HEK293T (cell line): ENCODE measurements around the gene CAMKMT.

Experiments
- CTCF ChIA-PET: fragments of 350-600 bp; formaldehyde crosslinking; extraction: SDS; loops from one replicate; lab custom pipeline; 2021; ENCODE audit warnings: antibody characterized with exemption, inconsistent platforms; lab: Yijun Ruan, JAX
- POLR2A ChIA-PET: fragments of 350-600 bp; formaldehyde crosslinking; extraction: SDS; loops from one replicate; lab custom pipeline; 2020; ENCODE audit warnings: antibody characterized with exemption, inconsistent platforms; lab: Yijun Ruan, JAX
- DNase-seq: peaks from one replicate; pipeline ENCODE4 v3.0.0; 2012; ENCODE audit warnings: mixed read lengths; ENCODE audit errors: extremely low spot score
- ARNT ChIP-seq: fragments of 450-650 bp; IDR thresholded peaks from 2 replicates; pipeline ENCODE4 v1.6.1; 2017; ENCODE audit warnings: mild to moderate bottlenecking
- BHLHE40 ChIP-seq: fragments of 450-650 bp; IDR thresholded peaks from 2 replicates; pipeline ENCODE4 v1.6.1; 2016; ENCODE audit warnings: mild to moderate bottlenecking, moderate library complexity, borderline replicate concordance
- CTBP1 ChIP-seq: fragments of 450-650 bp; IDR thresholded peaks from 2 replicates; pipeline ENCODE4 v1.6.1; 2016; ENCODE audit warnings: borderline replicate concordance
- ELF4 ChIP-seq: fragments of 450-650 bp; IDR thresholded peaks from 2 replicates; pipeline ENCODE4 v1.6.1; 2017; ENCODE audit warnings: antibody characterized with exemption
- FOXA1 ChIP-seq: fragments of 450-650 bp; IDR thresholded peaks from 2 replicates; pipeline ENCODE4 v1.6.1; 2016; ENCODE audit warnings: mild to moderate bottlenecking
- FOXK2 ChIP-seq: fragments of 450-650 bp; IDR thresholded peaks from 2 replicates; pipeline ENCODE4 v1.6.1; 2016; ENCODE audit warnings: mild to moderate bottlenecking
- FOXM1 ChIP-seq: fragments of 450-650 bp; IDR thresholded peaks from 2 replicates; pipeline ENCODE4 v1.6.1; 2017; ENCODE audit warnings: mild to moderate bottlenecking, borderline replicate concordance
- HDGF ChIP-seq: fragments of 450-650 bp; IDR thresholded peaks from 2 replicates; pipeline ENCODE4 v1.6.1; 2017; ENCODE audit warnings: antibody characterized with exemption, borderline replicate concordance
- L3MBTL2 ChIP-seq: fragments of 450-650 bp; conservative IDR thresholded peaks from 2 replicates; pipeline ENCODE4 v1.6.1; 2016; ENCODE audit warnings: mild to moderate bottlenecking
- LEF1 ChIP-seq: fragments of 450-650 bp; IDR thresholded peaks from 2 replicates; pipeline ENCODE4 v1.6.1; 2017; ENCODE audit warnings: mild to moderate bottlenecking, borderline replicate concordance
- NFRKB ChIP-seq: fragments of 450-650 bp; IDR thresholded peaks from 2 replicates; pipeline ENCODE4 v1.6.1; 2016; ENCODE audit warnings: mild to moderate bottlenecking, moderate library complexity
- PKNOX1 ChIP-seq: fragments of 450-650 bp; IDR thresholded peaks from 2 replicates; pipeline ENCODE4 v1.6.1; 2016
- SP1 ChIP-seq: fragments of 450-650 bp; IDR thresholded peaks from 2 replicates; pipeline ENCODE4 v1.6.1; 2017
- SUZ12 ChIP-seq: fragments of 450-650 bp; IDR thresholded peaks from 2 replicates; pipeline ENCODE4 v1.6.1; 2016; ENCODE audit warnings: mild to moderate bottlenecking
- TARDBP ChIP-seq: fragments of 450-650 bp; IDR thresholded peaks from 2 replicates; pipeline ENCODE4 v1.6.1; 2016
- ZNF384 ChIP-seq: fragments of 450-650 bp; IDR thresholded peaks from 2 replicates; pipeline ENCODE4 v1.6.1; 2016

Gene CAMKMT

GRCh38 chr2:44325897-44326296, 35.9 kb upstream of the CAMKMT start:
- CTCF ChIA-PET, result no interaction called here
- TF ChIP-seq FOXM1 (no peak), FOXA1 (no peak), TARDBP (no peak), SUZ12 (no peak), BHLHE40 (no peak), SP1 (no peak), ARNT (no peak), HDGF (no peak), FOXK2 (no peak), ZNF384 (no peak), CTBP1 (no peak), L3MBTL2 (no peak), ELF4 (no peak), PKNOX1 (no peak), LEF1 (no peak), NFRKB (no peak)
- POLR2A ChIA-PET, result no interaction called here
- DNase-seq, result no peak

GRCh38 chr2:44326548-44327264, 35.0 kb upstream of the CAMKMT start:
- ChIA-PET CTCF (no interaction called here), POLR2A (no interaction called here)
- no peak for TF ChIP-seq BHLHE40
- no peak for TF ChIP-seq TARDBP
- no peak for TF ChIP-seq PKNOX1
- no peak for TF ChIP-seq FOXM1
- TF ChIP-seq NFRKB, result no peak
- no peak for TF ChIP-seq ARNT
- no peak for TF ChIP-seq FOXK2
- TF ChIP-seq ELF4, result no peak
- no peak for TF ChIP-seq FOXA1
- no peak for TF ChIP-seq L3MBTL2
- no peak for TF ChIP-seq SP1
- TF ChIP-seq HDGF, result no peak
- TF ChIP-seq SUZ12, result no peak
- no peak for TF ChIP-seq ZNF384
- TF ChIP-seq CTBP1, result no peak
- TF ChIP-seq LEF1, result no peak
- DNase-seq, result no peak

- CTCF ChIA-PET, result no interaction called here
These were observed 33.0 kb upstream of the CAMKMT start for GRCh38 chr2:44328750-44329149.

DNA sequence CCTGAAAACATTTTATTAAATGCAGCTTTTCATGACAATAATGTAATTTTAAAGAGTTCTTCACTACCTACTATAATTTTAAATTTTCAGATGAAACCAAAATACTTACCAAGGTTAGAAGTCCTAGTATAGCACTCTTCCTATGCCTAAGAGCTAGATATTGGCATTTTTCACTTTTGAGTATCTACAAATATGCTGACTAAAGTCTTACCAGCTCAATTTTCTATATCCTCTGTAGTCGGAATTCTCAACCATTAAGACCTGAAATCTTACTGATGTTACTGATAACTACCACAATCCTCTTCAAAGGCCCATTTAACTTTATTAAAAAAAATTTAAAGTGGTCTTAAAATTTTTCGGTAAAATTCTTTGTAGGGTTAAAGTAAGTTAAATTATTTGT, 32.4 kb upstream of the CAMKMT start:
- CTCF ChIA-PET, result no interaction called here
- POLR2A ChIA-PET, result no interaction called here
- DNase-seq, result no peak
- TF ChIP-seq ZNF384, result no peak
- no peak for TF ChIP-seq LEF1
- TF ChIP-seq L3MBTL2, result no peak
- TF ChIP-seq SP1, result no peak
- no peak for TF ChIP-seq FOXM1
- no peak for TF ChIP-seq SUZ12
- no peak for TF ChIP-seq PKNOX1
- no peak for TF ChIP-seq BHLHE40
- TF ChIP-seq TARDBP, result no peak
- TF ChIP-seq NFRKB, result no peak
- no peak for TF ChIP-seq ELF4
- TF ChIP-seq CTBP1, result no peak
- TF ChIP-seq ARNT, result no peak
- no peak for TF ChIP-seq FOXA1
- no peak for TF ChIP-seq HDGF
- no peak for TF ChIP-seq FOXK2

More at GRCh38 chr2:44328750-44329149, 33.0 kb upstream of the CAMKMT start:
- TF ChIP-seq FOXM1 (no peak), HDGF (no peak), FOXA1 (no peak), SP1 (no peak), FOXK2 (no peak), CTBP1 (no peak), BHLHE40 (no peak), SUZ12 (no peak), ELF4 (no peak), NFRKB (no peak), PKNOX1 (no peak), LEF1 (no peak), L3MBTL2 (no peak), ARNT (no peak), ZNF384 (no peak), TARDBP (no peak)
- POLR2A ChIA-PET, result no interaction called here
- no peak for DNase-seq

DNA sequence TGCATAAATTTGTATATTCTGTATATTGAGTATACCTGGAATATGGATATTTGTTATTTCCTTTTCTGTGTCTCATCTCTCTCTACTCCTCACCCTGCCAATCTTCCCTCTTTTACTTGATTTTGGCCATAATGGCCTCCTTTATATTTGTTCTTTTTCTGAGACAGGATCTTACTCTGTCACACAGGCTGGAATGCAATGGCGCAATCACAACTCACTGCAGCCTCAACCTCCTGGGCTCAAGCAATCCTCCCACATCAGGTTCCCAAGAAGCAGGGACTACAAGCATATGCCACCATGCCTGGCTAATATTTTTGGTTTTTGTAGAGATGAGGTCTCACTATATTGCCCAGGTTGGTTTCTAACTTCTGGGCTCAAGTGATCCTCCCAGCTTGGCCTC, 30.9 kb upstream of the CAMKMT start:
- DNase-seq, result no peak
- ChIA-PET CTCF (no interaction called here), POLR2A (no interaction called here)
- TF ChIP-seq L3MBTL2 (no peak), SUZ12 (no peak), TARDBP (no peak), BHLHE40 (no peak), ELF4 (no peak), NFRKB (no peak), LEF1 (no peak), ZNF384 (no peak), FOXA1 (no peak), HDGF (no peak)
